ENCODE results near the gene ZBTB16. TPM values are rescaled to one million over a fixed set of nuclear protein-coding genes. Genes with fewer than 3 reads are reported as not detected.
A peak's percentile ranks its signal among the peaks of the same experiment; 100 is the strongest.

ZBTB16 gene
- total RNA-seq, 3 donors from 2014 or later (not counting 1 experiment from before 2014, with no cell fraction given): 104 to 224 (median 156) TPM

DNA sequence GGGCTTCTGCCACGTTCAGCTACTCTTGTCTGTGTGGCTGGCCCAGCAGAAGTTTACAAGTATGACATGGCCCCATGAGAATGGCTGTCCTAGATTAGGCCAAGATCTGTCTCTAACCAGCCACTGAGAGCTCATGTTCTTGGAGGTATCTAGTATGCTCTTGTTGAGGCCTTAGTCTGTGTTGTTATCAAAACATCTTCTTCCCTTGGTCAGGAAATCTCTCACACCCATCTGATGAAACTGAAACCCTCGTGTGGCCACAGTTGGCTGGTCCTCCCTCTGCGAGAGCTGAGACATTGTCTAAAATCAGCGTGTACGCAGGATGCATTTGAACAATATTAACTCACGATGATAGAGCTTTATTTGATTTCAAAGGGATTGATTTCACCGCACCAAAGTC, 127.7 kb downstream of the ZBTB16 start:
- peak overlapping the region; percentile 80 for H3K27ac ChIP-seq (ENCODE audit: low read length)
- H3K9me3 ChIP-seq (ENCODE audit: control insufficient read depth, insufficient read depth, low read length): no peaks in the 10 kb centered on the region
- peak overlapping the region; percentile 85 to 87 for H3K27ac Mint-ChIP-seq
- H3K4me3 ChIP-seq (ENCODE audit: low read length): no peak overlapping the region
- WGBS (ENCODE audit: insufficient coverage): 29% methylated on average over 7 of the region's 7 CpGs
- intact Hi-C loops (cut with micrococcal nuclease): no loop called here
- peaks cover 71% of the 10 kb centered on the region for H3K4me1 ChIP-seq (ENCODE audit: control insufficient read depth, insufficient read depth, low read length)
- ATAC-seq (peak in 2 of 3 donors; percentile 11 to 20), DNase-seq (no peak)
- peak overlapping the region; percentile 33 for H3K4me3 Mint-ChIP-seq
- no peak for TF ChIP-seq CTCF (IDR thresholded peaks at IDR 0.05)
- no peaks in the 10 kb centered on the region for H3K27me3 ChIP-seq (ENCODE audit: control insufficient read depth, insufficient read depth, low read length)
- H3K9me3 Mint-ChIP-seq: no peaks in the 10 kb centered on the region
- H3K27me3 Mint-ChIP-seq (ENCODE audit: low read depth in 2 of 2): no peaks in the 10 kb centered on the region
- H3K36me3 Mint-ChIP-seq: no peaks in the 10 kb centered on the region
- peaks cover 92 to 95% of the 10 kb centered on the region in 2 donors for H3K4me1 Mint-ChIP-seq
- H3K36me3 ChIP-seq (ENCODE audit: control insufficient read depth, insufficient read depth, low read length): peaks cover 3% of the 10 kb centered on the region

DNA sequence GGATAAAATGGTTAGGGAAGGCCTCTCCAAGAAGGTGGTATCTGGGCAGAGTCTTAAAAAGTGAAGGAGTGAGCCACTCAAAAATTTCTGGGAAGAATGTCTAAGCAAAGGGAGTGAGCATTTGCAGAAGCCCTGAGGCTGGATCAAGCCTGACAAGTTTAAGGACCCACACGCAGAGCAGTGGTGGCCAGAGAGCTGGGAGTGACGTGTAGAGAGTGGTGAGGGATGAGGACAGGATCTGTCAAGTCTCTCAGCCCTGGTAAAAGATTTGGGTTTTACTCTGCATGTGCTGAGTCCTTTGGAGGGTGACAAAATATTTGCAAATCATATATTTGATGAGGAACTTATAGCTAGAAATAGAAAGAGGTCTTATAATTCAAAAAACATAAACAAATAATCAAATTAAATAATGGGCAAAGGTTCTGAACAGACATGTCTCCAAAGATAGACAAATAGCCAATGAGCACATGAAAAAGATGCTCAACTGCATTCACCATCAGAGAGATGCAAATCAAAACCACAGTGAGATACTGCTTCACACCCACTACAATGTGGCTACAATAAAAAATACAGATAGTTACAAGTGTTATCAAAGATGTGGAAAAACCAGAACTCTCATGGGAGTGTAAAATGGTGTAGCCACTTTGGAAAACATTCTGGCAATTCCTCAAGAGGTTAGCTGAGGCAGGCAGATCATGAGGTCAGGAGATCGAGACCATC, 129.5 kb downstream of the ZBTB16 start:
- Mint-ChIP-seq H3K4me3 (peak overlapping the region; percentile 66), H3K9me3 (no peaks in the 10 kb centered on the region), H3K36me3 (no peaks in the 10 kb centered on the region), H3K27me3 (ENCODE audit: low read depth in 2 of 2) (no peaks in the 10 kb centered on the region), H3K27ac (peak overlapping the region; percentile 85 to 87), H3K4me1 (peaks cover 87 to 91% of the 10 kb centered on the region in 2 donors)
- Histone ChIP-seq H3K27me3 (ENCODE audit: control insufficient read depth, insufficient read depth, low read length) (no peaks in the 10 kb centered on the region), H3K4me3 (ENCODE audit: low read length) (no peak overlapping the region), H3K9me3 (ENCODE audit: control insufficient read depth, insufficient read depth, low read length) (no peaks in the 10 kb centered on the region), H3K36me3 (ENCODE audit: control insufficient read depth, insufficient read depth, low read length) (peaks cover 3% of the 10 kb centered on the region), H3K27ac (ENCODE audit: low read length) (peak overlapping the region; percentile 9), H3K4me1 (ENCODE audit: control insufficient read depth, insufficient read depth, low read length) (peaks cover 65% of the 10 kb centered on the region)
- WGBS (ENCODE audit: insufficient coverage): 51% methylated on average over 3 of the region's 3 CpGs
- intact Hi-C loops (cut with micrococcal nuclease): no loop called here
- TF ChIP-seq CTCF (IDR thresholded peaks at IDR 0.05): no peak
- ATAC-seq: peak in 2 of 3 donors; percentile 19 to 51
- DNase-seq: no peak

- peak overlapping the region; percentile 69 to 85 for H3K27ac Mint-ChIP-seq
- Histone ChIP-seq H3K9me3 (ENCODE audit: control insufficient read depth, insufficient read depth, low read length) (no peaks in the 10 kb centered on the region), H3K4me3 (ENCODE audit: low read length) (no peak overlapping the region), H3K27me3 (ENCODE audit: control insufficient read depth, insufficient read depth, low read length) (no peaks in the 10 kb centered on the region), H3K4me1 (ENCODE audit: control insufficient read depth, insufficient read depth, low read length) (peaks cover 49% of the 10 kb centered on the region), H3K36me3 (ENCODE audit: control insufficient read depth, insufficient read depth, low read length) (peaks cover 3% of the 10 kb centered on the region), H3K27ac (ENCODE audit: low read length) (no peak overlapping the region)
- no peak for TF ChIP-seq CTCF (IDR thresholded peaks at IDR 0.05)
- no peak overlapping the region for H3K4me3 Mint-ChIP-seq
- ATAC-seq (no peak), DNase-seq (no peak)
- peaks cover 80 to 91% of the 10 kb centered on the region in 2 donors for H3K4me1 Mint-ChIP-seq
- WGBS (ENCODE audit: insufficient coverage): 100% methylated on average over 3 of the region's 4 CpGs
- intact Hi-C loops (cut with micrococcal nuclease): no loop called here
- H3K9me3 Mint-ChIP-seq: no peaks in the 10 kb centered on the region
- no peaks in the 10 kb centered on the region for H3K27me3 Mint-ChIP-seq (ENCODE audit: low read depth in 2 of 2)
- H3K36me3 Mint-ChIP-seq: no peaks in the 10 kb centered on the region
These were observed 131.1 kb downstream of the ZBTB16 start for GRCh38 chr11:114190630-114191029.

GRCh38 chr11:114191893-114192292, 132.4 kb downstream of the ZBTB16 start:
- H3K36me3 Mint-ChIP-seq: no peaks in the 10 kb centered on the region
- H3K27ac ChIP-seq (ENCODE audit: low read length): no peak overlapping the region
- DNase-seq (no peak), ATAC-seq (no peak)
- H3K4me3 Mint-ChIP-seq: no peak overlapping the region
- H3K27me3 Mint-ChIP-seq (ENCODE audit: low read depth in 2 of 2): no peaks in the 10 kb centered on the region
- no peak overlapping the region for H3K4me3 ChIP-seq (ENCODE audit: low read length)
- peaks cover 2% of the 10 kb centered on the region for H3K36me3 ChIP-seq (ENCODE audit: control insufficient read depth, insufficient read depth, low read length)
- H3K27me3 ChIP-seq (ENCODE audit: control insufficient read depth, insufficient read depth, low read length): no peaks in the 10 kb centered on the region
- intact Hi-C loops (cut with micrococcal nuclease): no loop called here
- WGBS (ENCODE audit: insufficient coverage): 100% methylated on average over 1 of the region's 2 CpGs
- H3K4me1 Mint-ChIP-seq: peaks cover 71 to 83% of the 10 kb centered on the region in 2 donors
- no peaks in the 10 kb centered on the region for H3K9me3 ChIP-seq (ENCODE audit: control insufficient read depth, insufficient read depth, low read length)
- H3K4me1 ChIP-seq (ENCODE audit: control insufficient read depth, insufficient read depth, low read length): peaks cover 48% of the 10 kb centered on the region
- no peak for TF ChIP-seq CTCF (IDR thresholded peaks at IDR 0.05)
- peak overlapping the region; percentile 83 to 85 for H3K27ac Mint-ChIP-seq
- no peaks in the 10 kb centered on the region for H3K9me3 Mint-ChIP-seq

All from natural killer cell (primary cell).